HEK293 (cell line): ENCODE results near the gene LBX2.

Experiments used
- GLI2 ChIP-seq: fragments of 450-650 bp; formaldehyde crosslinking; IDR thresholded peaks from 2 replicates; pipeline ENCODE4; 2017; ENCODE audit warnings: missing biosample characterization, missing genetic modification characterization, low read depth, borderline replicate concordance
- HOXC10 ChIP-seq: sonication (generic); formaldehyde crosslinking; IDR thresholded peaks from 2 replicates; pipeline ENCODE4 v1.8.1; 2023; ENCODE audit warnings: mild to moderate bottlenecking, missing genetic modification reagents
- KLF16 ChIP-seq: fragments of 450-650 bp; formaldehyde crosslinking; IDR thresholded peaks from 2 replicates; pipeline ENCODE4 v1.5.1; 2017; ENCODE audit warnings: missing biosample characterization, missing genetic modification characterization
- KLF7 ChIP-seq: fragments of 450-650 bp; formaldehyde crosslinking; IDR thresholded peaks from 2 replicates; pipeline ENCODE4 v1.5.1; 2016; ENCODE audit warnings: missing biosample characterization, missing genetic modification characterization, borderline replicate concordance
- MYNN ChIP-seq: fragments of 450-650 bp; formaldehyde crosslinking; IDR thresholded peaks from 2 replicates; pipeline ENCODE4 v1.5.1; 2016; ENCODE audit warnings: missing biosample characterization, missing genetic modification characterization, borderline replicate concordance
- SP3 ChIP-seq: fragments of 450-650 bp; formaldehyde crosslinking; IDR thresholded peaks from 2 replicates; pipeline ENCODE4 v1.5.1; 2016; ENCODE audit warnings: missing biosample characterization, missing genetic modification characterization
- WT1 ChIP-seq: fragments of 450-650 bp; formaldehyde crosslinking; IDR thresholded peaks from 2 replicates; pipeline ENCODE4 v1.5.1; 2016; ENCODE audit warnings: missing biosample characterization, missing genetic modification characterization
- ZBTB20 ChIP-seq: fragments of 450-650 bp; formaldehyde crosslinking; IDR thresholded peaks from 2 replicates; pipeline ENCODE4 v1.5.1; 2016; ENCODE audit warnings: missing biosample characterization, missing genetic modification characterization
- ZBTB8A ChIP-seq: fragments of 450-650 bp; formaldehyde crosslinking; IDR thresholded peaks from 2 replicates; pipeline ENCODE4 v1.5.1; 2016; ENCODE audit warnings: missing biosample characterization, missing genetic modification characterization
- ZEB2 ChIP-seq: fragments of 450-650 bp; formaldehyde crosslinking; IDR thresholded peaks from 2 replicates; pipeline ENCODE4 v1.5.1; 2016; ENCODE audit warnings: missing biosample characterization, missing genetic modification characterization
- ZIC2 ChIP-seq: fragments of 450-650 bp; formaldehyde crosslinking; IDR thresholded peaks from 2 replicates; pipeline ENCODE4 v1.5.1; 2016; ENCODE audit warnings: missing biosample characterization, missing genetic modification characterization
- ZNF324 ChIP-seq: fragments of 450-650 bp; formaldehyde crosslinking; IDR thresholded peaks from 2 replicates; pipeline ENCODE4 v1.5.1; 2016; ENCODE audit warnings: missing biosample characterization, missing genetic modification characterization
- ZNF335 ChIP-seq: fragments of 450-650 bp; formaldehyde crosslinking; conservative IDR thresholded peaks from 2 replicates; pipeline ENCODE4 v1.5.1; 2016; ENCODE audit warnings: missing biosample characterization, missing genetic modification characterization
- ZNF350 ChIP-seq: fragments of 450-650 bp; formaldehyde crosslinking; IDR thresholded peaks from 2 replicates; pipeline ENCODE4 v1.5.0; 2017; ENCODE audit warnings: missing biosample characterization, mild to moderate bottlenecking, missing genetic modification characterization
- ZNF48 ChIP-seq: fragments of 450-650 bp; formaldehyde crosslinking; IDR thresholded peaks from 2 replicates; pipeline ENCODE4 v1.5.1; 2016; ENCODE audit warnings: missing biosample characterization, missing genetic modification characterization
- ZNF510 ChIP-seq: fragments of 450-650 bp; formaldehyde crosslinking; IDR thresholded peaks from 2 replicates; pipeline ENCODE4 v1.5.1; 2018; ENCODE audit warnings: mild to moderate bottlenecking, missing genetic modification characterization, missing biosample characterization; ENCODE audit not compliant: insufficient replicate concordance
- ZNF548 ChIP-seq: fragments of 450-650 bp; formaldehyde crosslinking; IDR thresholded peaks from 2 replicates; pipeline ENCODE4 v1.5.1; 2016; ENCODE audit warnings: missing biosample characterization, missing genetic modification characterization
- ZNF560 ChIP-seq: fragments of 450-650 bp; formaldehyde crosslinking; IDR thresholded peaks from 2 replicates; pipeline ENCODE4 v1.5.1; 2017; ENCODE audit warnings: missing biosample characterization, missing genetic modification characterization, borderline replicate concordance
- ZNF621 ChIP-seq: fragments of 450-650 bp; formaldehyde crosslinking; IDR thresholded peaks from 2 replicates; pipeline ENCODE4 v1.5.1; 2017; ENCODE audit warnings: missing biosample characterization, missing genetic modification characterization
- ZNF623 ChIP-seq: fragments of 450-650 bp; formaldehyde crosslinking; IDR thresholded peaks from 2 replicates; pipeline ENCODE4 v1.5.1; 2016; ENCODE audit warnings: missing biosample characterization, missing genetic modification characterization
- ZNF664 ChIP-seq: fragments of 450-650 bp; formaldehyde crosslinking; IDR thresholded peaks from 2 replicates; pipeline ENCODE4 v1.5.1; 2016; ENCODE audit warnings: missing biosample characterization, missing genetic modification characterization
- ZNF701 ChIP-seq: fragments of 450-650 bp; formaldehyde crosslinking; IDR thresholded peaks from 2 replicates; pipeline ENCODE4 v1.5.1; 2016; ENCODE audit warnings: missing biosample characterization, missing genetic modification characterization
- ZNF707 ChIP-seq: fragments of 450-650 bp; formaldehyde crosslinking; IDR thresholded peaks from 2 replicates; pipeline ENCODE4 v1.5.1; 2016; ENCODE audit warnings: missing biosample characterization, missing genetic modification characterization
- ZNF785 ChIP-seq: fragments of 450-650 bp; formaldehyde crosslinking; IDR thresholded peaks from 2 replicates; pipeline ENCODE4 v1.5.1; 2016; ENCODE audit warnings: missing biosample characterization, missing genetic modification characterization
- TF ChIP-seq, protein P1 (sequence below): fragments of 450-650 bp; formaldehyde crosslinking; IDR thresholded peaks from 2 replicates; pipeline ENCODE4 v1.5.1; 2016; ENCODE audit warnings: missing biosample characterization, missing genetic modification characterization, borderline replicate concordance
- TF ChIP-seq, protein P2 (sequence below): fragments of 450-650 bp; formaldehyde crosslinking; IDR thresholded peaks from 2 replicates; pipeline ENCODE4 v1.5.1; 2016; ENCODE audit warnings: missing biosample characterization, missing genetic modification characterization
- TF ChIP-seq, protein P3 (sequence below): fragments of 450-650 bp; formaldehyde crosslinking; IDR thresholded peaks from 2 replicates; pipeline ENCODE4 v1.5.1; 2016; ENCODE audit warnings: missing biosample characterization, missing genetic modification characterization
- TF ChIP-seq, protein P4 (sequence below): fragments of 450-650 bp; formaldehyde crosslinking; IDR thresholded peaks from 2 replicates; pipeline ENCODE4 v1.5.1; 2016; ENCODE audit warnings: missing biosample characterization, missing genetic modification characterization
- TF ChIP-seq, protein P5 (sequence below): fragments of 450-650 bp; formaldehyde crosslinking; IDR thresholded peaks from 2 replicates; pipeline ENCODE4 v1.5.1; 2016; ENCODE audit warnings: missing biosample characterization, missing genetic modification characterization
- TF ChIP-seq, protein P6 (sequence below): fragments of 450-650 bp; formaldehyde crosslinking; IDR thresholded peaks from 2 replicates; pipeline ENCODE4 v1.5.1; 2016; ENCODE audit warnings: missing biosample characterization, missing genetic modification characterization, low read depth

LBX2 gene

DNA sequence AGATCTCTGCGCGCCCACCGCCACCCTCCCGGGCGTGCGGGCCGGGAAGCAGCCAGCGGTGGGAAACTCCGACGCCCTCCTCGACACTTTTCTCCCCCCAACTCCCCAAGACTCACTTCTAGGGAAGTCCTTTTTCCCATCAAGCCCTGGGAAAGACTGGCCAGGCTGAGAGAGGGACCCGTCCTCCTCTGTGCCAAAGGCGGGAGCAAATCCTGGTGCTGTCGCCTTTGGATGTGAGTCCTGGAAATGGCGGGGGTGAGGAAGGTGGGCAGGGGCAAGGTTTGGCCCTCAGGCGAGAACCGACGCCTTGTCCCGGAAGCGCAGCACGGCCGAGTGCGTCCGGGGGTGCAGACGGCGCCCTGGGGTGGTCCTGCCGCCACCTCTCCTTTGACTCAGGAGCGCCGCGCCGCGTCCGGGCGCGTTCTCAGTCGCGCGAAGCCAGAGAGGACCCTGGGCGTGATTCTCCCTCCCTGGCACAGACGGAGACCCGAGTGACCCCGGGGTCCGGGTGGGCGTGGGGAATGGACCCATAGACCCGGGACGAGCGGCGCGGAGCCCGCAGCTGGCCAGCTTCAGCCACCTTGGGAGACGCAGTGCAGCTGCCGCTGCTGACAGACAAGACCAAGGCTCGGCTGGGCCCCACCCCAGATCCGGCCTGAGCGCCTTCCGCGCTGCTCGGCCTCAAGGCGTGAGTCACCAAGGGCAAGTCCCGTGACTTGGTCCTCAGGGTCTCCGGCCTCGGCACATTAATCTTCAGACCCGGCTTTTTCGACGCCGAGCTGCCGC lies 3.5 kb upstream of the LBX2 start (continued):
- TF ChIP-seq ZNF623 (tag by site-specific recombination) (no peak), ZNF324 (tag by site-specific recombination) (no peak), ZNF785 (tag by site-specific recombination) (no peak), ZNF548 (tag by site-specific recombination) (no peak), ZNF621 (tag by site-specific recombination) (no peak), SP3 (tag by site-specific recombination) (no peak), ZNF510 (tag by site-specific recombination) (no peak), KLF16 (tag by site-specific recombination) (no peak), MYNN (tag by site-specific recombination) (no peak), ZNF701 (no peak), KLF7 (tag by site-specific recombination) (no peak), ZNF350 (tag by site-specific recombination) (no peak), ZBTB8A (tag by site-specific recombination) (peak; percentile 33; the same call in 1 of the 2 replicates), ZNF560 (tag by site-specific recombination) (no peak), HOXC10 (no peak), ZIC2 (tag by site-specific recombination) (peak; percentile 38; the same call in 1 of the 2 replicates), ZNF664 (tag by site-specific recombination) (no peak), ZNF335 (peak; percentile 77), ZBTB20 (tag by site-specific recombination) (peak; percentile 37; the same call in 1 of the 2 replicates), WT1 (tag by site-specific recombination) (no peak), ZEB2 (tag by site-specific recombination) (no peak; the same call in 1 of the 2 replicates), GLI2 (tag by site-specific recombination) (no peak), ZNF48 (no peak), ZNF707 (tag by site-specific recombination) (no peak)
- TF ChIP-seq, protein P1, sequence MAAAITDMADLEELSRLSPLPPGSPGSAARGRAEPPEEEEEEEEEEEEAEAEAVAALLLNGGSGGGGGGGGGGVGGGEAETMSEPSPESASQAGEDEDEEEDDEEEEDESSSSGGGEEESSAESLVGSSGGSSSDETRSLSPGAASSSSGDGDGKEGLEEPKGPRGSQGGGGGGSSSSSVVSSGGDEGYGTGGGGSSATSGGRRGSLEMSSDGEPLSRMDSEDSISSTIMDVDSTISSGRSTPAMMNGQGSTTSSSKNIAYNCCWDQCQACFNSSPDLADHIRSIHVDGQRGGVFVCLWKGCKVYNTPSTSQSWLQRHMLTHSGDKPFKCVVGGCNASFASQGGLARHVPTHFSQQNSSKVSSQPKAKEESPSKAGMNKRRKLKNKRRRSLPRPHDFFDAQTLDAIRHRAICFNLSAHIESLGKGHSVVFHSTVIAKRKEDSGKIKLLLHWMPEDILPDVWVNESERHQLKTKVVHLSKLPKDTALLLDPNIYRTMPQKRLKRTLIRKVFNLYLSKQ (tag by site-specific recombination) = no peak
- TF ChIP-seq, protein P2, sequence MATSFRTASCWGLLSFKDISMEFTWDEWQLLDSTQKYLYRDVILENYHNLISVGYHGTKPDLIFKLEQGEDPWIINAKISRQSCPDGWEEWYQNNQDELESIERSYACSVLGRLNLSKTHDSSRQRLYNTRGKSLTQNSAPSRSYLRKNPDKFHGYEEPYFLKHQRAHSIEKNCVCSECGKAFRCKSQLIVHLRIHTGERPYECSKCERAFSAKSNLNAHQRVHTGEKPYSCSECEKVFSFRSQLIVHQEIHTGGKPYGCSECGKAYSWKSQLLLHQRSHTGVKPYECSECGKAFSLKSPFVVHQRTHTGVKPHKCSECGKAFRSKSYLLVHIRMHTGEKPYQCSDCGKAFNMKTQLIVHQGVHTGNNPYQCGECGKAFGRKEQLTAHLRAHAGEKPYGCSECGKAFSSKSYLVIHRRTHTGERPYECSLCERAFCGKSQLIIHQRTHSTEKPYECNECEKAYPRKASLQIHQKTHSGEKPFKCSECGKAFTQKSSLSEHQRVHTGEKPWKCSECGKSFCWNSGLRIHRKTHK = no peak
- TF ChIP-seq, protein P3, sequence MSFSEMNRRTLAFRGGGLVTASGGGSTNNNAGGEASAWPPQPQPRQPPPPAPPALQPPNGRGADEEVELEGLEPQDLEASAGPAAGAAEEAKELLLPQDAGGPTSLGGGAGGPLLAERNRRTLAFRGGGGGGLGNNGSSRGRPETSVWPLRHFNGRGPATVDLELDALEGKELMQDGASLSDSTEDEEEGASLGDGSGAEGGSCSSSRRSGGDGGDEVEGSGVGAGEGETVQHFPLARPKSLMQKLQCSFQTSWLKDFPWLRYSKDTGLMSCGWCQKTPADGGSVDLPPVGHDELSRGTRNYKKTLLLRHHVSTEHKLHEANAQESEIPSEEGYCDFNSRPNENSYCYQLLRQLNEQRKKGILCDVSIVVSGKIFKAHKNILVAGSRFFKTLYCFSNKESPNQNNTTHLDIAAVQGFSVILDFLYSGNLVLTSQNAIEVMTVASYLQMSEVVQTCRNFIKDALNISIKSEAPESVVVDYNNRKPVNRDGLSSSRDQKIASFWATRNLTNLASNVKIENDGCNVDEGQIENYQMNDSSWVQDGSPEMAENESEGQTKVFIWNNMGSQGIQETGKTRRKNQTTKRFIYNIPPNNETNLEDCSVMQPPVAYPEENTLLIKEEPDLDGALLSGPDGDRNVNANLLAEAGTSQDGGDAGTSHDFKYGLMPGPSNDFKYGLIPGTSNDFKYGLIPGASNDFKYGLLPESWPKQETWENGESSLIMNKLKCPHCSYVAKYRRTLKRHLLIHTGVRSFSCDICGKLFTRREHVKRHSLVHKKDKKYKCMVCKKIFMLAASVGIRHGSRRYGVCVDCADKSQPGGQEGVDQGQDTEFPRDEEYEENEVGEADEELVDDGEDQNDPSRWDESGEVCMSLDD (tag by site-specific recombination) = 0 out of 2 replicates have a peak, but pooled peaks have one; percentile 20
- TF ChIP-seq, protein P4, sequence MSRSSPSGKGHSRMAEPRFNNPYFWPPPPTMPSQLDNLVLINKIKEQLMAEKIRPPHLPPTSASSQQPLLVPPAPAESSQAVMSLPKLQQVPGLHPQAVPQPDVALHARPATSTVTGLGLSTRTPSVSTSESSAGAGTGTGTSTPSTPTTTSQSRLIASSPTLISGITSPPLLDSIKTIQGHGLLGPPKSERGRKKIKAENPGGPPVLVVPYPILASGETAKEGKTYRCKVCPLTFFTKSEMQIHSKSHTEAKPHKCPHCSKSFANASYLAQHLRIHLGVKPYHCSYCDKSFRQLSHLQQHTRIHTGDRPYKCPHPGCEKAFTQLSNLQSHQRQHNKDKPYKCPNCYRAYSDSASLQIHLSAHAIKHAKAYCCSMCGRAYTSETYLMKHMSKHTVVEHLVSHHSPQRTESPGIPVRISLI (tag by site-specific recombination) = no peak
- TF ChIP-seq, protein P5, sequence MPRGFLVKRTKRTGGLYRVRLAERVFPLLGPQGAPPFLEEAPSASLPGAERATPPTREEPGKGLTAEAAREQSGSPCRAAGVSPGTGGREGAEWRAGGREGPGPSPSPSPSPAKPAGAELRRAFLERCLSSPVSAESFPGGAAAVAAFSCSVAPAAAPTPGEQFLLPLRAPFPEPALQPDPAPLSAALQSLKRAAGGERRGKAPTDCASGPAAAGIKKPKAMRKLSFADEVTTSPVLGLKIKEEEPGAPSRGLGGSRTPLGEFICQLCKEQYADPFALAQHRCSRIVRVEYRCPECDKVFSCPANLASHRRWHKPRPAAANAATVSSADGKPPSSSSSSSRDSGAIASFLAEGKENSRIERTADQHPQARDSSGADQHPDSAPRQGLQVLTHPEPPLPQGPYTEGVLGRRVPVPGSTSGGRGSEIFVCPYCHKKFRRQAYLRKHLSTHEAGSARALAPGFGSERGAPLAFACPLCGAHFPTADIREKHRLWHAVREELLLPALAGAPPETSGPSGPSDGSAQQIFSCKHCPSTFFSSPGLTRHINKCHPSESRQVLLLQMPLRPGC (tag by site-specific recombination) = no peak
- TF ChIP-seq, protein P6, sequence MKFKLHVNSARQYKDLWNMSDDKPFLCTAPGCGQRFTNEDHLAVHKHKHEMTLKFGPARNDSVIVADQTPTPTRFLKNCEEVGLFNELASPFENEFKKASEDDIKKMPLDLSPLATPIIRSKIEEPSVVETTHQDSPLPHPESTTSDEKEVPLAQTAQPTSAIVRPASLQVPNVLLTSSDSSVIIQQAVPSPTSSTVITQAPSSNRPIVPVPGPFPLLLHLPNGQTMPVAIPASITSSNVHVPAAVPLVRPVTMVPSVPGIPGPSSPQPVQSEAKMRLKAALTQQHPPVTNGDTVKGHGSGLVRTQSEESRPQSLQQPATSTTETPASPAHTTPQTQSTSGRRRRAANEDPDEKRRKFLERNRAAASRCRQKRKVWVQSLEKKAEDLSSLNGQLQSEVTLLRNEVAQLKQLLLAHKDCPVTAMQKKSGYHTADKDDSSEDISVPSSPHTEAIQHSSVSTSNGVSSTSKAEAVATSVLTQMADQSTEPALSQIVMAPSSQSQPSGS = no peak
